ENCODE measurements around the gene RAP1B. TPM values are rescaled to one million over a fixed set of nuclear protein-coding genes. Genes with fewer than 3 reads are reported as not detected.

The RAP1B gene
- total and polyA plus RNA-seq, 2 of the 13 experiments (the other 11 are each of a cell fraction or from before 2014, with no cell fraction given), result 71.1 to 92.7 TPM

GRCh38 chr12:68686595-68687521 lies 76.2 kb downstream of the RAP1B start, which contains the start of gene NUP107 (continued):
- TF ChIP-seq ZMYM3 (CRISPR knock-in tag; IDR thresholded peaks at IDR 0.05), result no peak
- peak; percentile 73 for TF ChIP-seq DR1 (CRISPR knock-in tag; IDR thresholded peaks at IDR 0.05)
- TF ChIP-seq, protein P1, sequence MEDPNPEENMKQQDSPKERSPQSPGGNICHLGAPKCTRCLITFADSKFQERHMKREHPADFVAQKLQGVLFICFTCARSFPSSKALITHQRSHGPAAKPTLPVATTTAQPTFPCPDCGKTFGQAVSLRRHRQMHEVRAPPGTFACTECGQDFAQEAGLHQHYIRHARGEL (CRISPR knock-in tag; IDR thresholded peaks at IDR 0.05), result 0 out of 2 replicates have a peak, but pooled peaks have one; percentile 53
- TF ChIP-seq REXO4 (CRISPR knock-in tag; IDR thresholded peaks at IDR 0.05; ENCODE audit: borderline replicate concordance), result no peak
- TF ChIP-seq TOPORS (CRISPR knock-in tag; IDR thresholded peaks at IDR 0.05), result peak; percentile 72; the same call in 1 of the 2 replicates
- no peak for TF ChIP-seq ZNF256 (CRISPR knock-in tag; conservative IDR thresholded peaks at IDR 0.05)
- peak; percentile 77 for TF ChIP-seq FOXK2 (IDR thresholded peaks at IDR 0.05)
- no peak for TF ChIP-seq PAF1 (CRISPR knock-in tag; IDR thresholded peaks at IDR 0.05)
- TF ChIP-seq ZNF124 (CRISPR knock-in tag; IDR thresholded peaks at IDR 0.05), result no peak; the same call in 1 of the 2 replicates
- TF ChIP-seq RCOR2 (CRISPR knock-in tag; IDR thresholded peaks at IDR 0.05), result peak; percentile 31; the same call in 1 of the 2 replicates
- peak; percentile 23; the same call in 1 of the 2 replicates for TF ChIP-seq AHDC1 (CRISPR knock-in tag; IDR thresholded peaks at IDR 0.05; ENCODE audit: borderline replicate concordance)
- TF ChIP-seq, protein P2, sequence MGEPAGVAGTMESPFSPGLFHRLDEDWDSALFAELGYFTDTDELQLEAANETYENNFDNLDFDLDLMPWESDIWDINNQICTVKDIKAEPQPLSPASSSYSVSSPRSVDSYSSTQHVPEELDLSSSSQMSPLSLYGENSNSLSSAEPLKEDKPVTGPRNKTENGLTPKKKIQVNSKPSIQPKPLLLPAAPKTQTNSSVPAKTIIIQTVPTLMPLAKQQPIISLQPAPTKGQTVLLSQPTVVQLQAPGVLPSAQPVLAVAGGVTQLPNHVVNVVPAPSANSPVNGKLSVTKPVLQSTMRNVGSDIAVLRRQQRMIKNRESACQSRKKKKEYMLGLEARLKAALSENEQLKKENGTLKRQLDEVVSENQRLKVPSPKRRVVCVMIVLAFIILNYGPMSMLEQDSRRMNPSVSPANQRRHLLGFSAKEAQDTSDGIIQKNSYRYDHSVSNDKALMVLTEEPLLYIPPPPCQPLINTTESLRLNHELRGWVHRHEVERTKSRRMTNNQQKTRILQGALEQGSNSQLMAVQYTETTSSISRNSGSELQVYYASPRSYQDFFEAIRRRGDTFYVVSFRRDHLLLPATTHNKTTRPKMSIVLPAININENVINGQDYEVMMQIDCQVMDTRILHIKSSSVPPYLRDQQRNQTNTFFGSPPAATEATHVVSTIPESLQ (CRISPR knock-in tag; conservative IDR thresholded peaks at IDR 0.05), result 0 out of 2 replicates have a peak, but pooled peaks have one; percentile 76
- TF ChIP-seq REPIN1 (CRISPR knock-in tag; IDR thresholded peaks at IDR 0.05; ENCODE audit: borderline replicate concordance, low read depth), result peak; percentile 97; the same call in 1 of the 2 replicates
- TF ChIP-seq RFXAP (CRISPR knock-in tag; IDR thresholded peaks at IDR 0.05; ENCODE audit: borderline replicate concordance), result peak; percentile 88; the same call in 1 of the 2 replicates
- no peak for TF ChIP-seq ZBTB1 (CRISPR knock-in tag; IDR thresholded peaks at IDR 0.05; ENCODE audit: borderline replicate concordance)
- TF ChIP-seq, protein P3, sequence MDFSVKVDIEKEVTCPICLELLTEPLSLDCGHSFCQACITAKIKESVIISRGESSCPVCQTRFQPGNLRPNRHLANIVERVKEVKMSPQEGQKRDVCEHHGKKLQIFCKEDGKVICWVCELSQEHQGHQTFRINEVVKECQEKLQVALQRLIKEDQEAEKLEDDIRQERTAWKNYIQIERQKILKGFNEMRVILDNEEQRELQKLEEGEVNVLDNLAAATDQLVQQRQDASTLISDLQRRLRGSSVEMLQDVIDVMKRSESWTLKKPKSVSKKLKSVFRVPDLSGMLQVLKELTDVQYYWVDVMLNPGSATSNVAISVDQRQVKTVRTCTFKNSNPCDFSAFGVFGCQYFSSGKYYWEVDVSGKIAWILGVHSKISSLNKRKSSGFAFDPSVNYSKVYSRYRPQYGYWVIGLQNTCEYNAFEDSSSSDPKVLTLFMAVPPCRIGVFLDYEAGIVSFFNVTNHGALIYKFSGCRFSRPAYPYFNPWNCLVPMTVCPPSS (IDR thresholded peaks at IDR 0.05), result no peak
- TF ChIP-seq ZNF460 (CRISPR knock-in tag; IDR thresholded peaks at IDR 0.05; ENCODE audit: borderline replicate concordance), result no peak; the same call in 1 of the 2 replicates

Measured in HepG2 (cell line).